IPS DF 6.9 (cell line): Measurements from ENCODE around the gene NHS.

Source experiments
- DNase-seq: peaks from one replicate; pipeline ENCODE4 v3.0.0-alpha.2; 2013; ENCODE audit warnings: low read depth, low spot score
- H3K27ac ChIP-seq: one replicate; pipeline ENCODE4 v1.5.1; 2013; ENCODE audit warnings: low read length, control low read depth
- H3K27me3 ChIP-seq: 2 replicates; pipeline ENCODE4 v1.6.1; 2013; ENCODE audit warnings: mild to moderate bottlenecking, low read length; ENCODE audit not compliant: control insufficient read depth, insufficient read depth
- H3K36me3 ChIP-seq: 2 replicates; pipeline ENCODE4 v1.6.1; 2013; ENCODE audit warnings: low read length; ENCODE audit not compliant: control insufficient read depth, insufficient read depth
- H3K4me1 ChIP-seq: 2 replicates; pipeline ENCODE4 v1.6.1; 2013; ENCODE audit warnings: low read length; ENCODE audit not compliant: control insufficient read depth, insufficient read depth
- H3K4me3 ChIP-seq: 2 replicates; pipeline ENCODE4 v1.5.1; 2013; ENCODE audit warnings: mild to moderate bottlenecking, low read length
- H3K9me3 ChIP-seq: 2 replicates; pipeline ENCODE4 v1.6.1; 2013; ENCODE audit warnings: low read length, inconsistent platforms; ENCODE audit not compliant: control insufficient read depth, insufficient read depth
- WGBS: extraction: QIAGEN DNeasy Blood & Tissue Kit; methylation state at CpG from one replicate; pipeline ENCODE4 v1.1.7; 2013; ENCODE audit warnings: mixed read lengths, missing lambda C conversion rate; ENCODE audit not compliant: insufficient read length, insufficient coverage; 5-methylcytosine and 5-hydroxymethylcytosine counted together

NHS gene

GRCh38 chrX:17674601-17675000, 299.6 kb downstream of the NHS start:
- WGBS = no CpG with 5 or more reads among the region's 2 CpGs
- Histone ChIP-seq H3K9me3 (no peaks in the 10 kb centered on the region), H3K36me3 (no peaks in the 10 kb centered on the region), H3K27me3 (no peaks in the 10 kb centered on the region), H3K4me3 (no peak overlapping the region), H3K27ac (no peak overlapping the region), H3K4me1 (no peaks in the 10 kb centered on the region)
- no peak for DNase-seq

GRCh38 chrX:17679261-17679660, 304.3 kb downstream of the NHS start:
- H3K36me3 ChIP-seq = no peaks in the 10 kb centered on the region
- H3K27ac ChIP-seq = no peak overlapping the region
- no peak overlapping the region for H3K4me3 ChIP-seq

GRCh38 chrX:17679820-17680219, 304.8 kb downstream of the NHS start:
- DNase-seq = no peak
- Histone ChIP-seq H3K4me1 (no peaks in the 10 kb centered on the region), H3K9me3 (no peaks in the 10 kb centered on the region), H3K36me3 (no peaks in the 10 kb centered on the region), H3K27me3 (no peaks in the 10 kb centered on the region), H3K4me3 (no peak overlapping the region), H3K27ac (no peak overlapping the region)
- no CpG with 5 or more reads among the region's 2 CpGs for WGBS

More at GRCh38 chrX:17679261-17679660, 304.3 kb downstream of the NHS start:
- DNase-seq = no peak
- Histone ChIP-seq H3K4me1 (no peaks in the 10 kb centered on the region), H3K9me3 (no peaks in the 10 kb centered on the region), H3K27me3 (no peaks in the 10 kb centered on the region)

- WGBS = no CpG with 5 or more reads among the region's 1 CpG
- H3K4me1 ChIP-seq = no peaks in the 10 kb centered on the region
- no peak for DNase-seq
- no peak overlapping the region for H3K27ac ChIP-seq
- H3K36me3 ChIP-seq = no peaks in the 10 kb centered on the region
- H3K27me3 ChIP-seq = no peaks in the 10 kb centered on the region
- H3K9me3 ChIP-seq = no peaks in the 10 kb centered on the region
- H3K4me3 ChIP-seq = no peak overlapping the region
Observed at GRCh38 chrX:17680732-17681413, 305.9 kb downstream of the NHS start.

- H3K27ac ChIP-seq = no peak overlapping the region
- H3K4me1 ChIP-seq = no peaks in the 10 kb centered on the region
- no peaks in the 10 kb centered on the region for H3K27me3 ChIP-seq
- H3K9me3 ChIP-seq = no peaks in the 10 kb centered on the region
- H3K36me3 ChIP-seq = no peaks in the 10 kb centered on the region
- H3K4me3 ChIP-seq = no peak overlapping the region
- no CpG with 5 or more reads among the region's 2 CpGs for WGBS
- DNase-seq = no peak
Observed at GRCh38 chrX:17682259-17682658, 307.3 kb downstream of the NHS start.

GRCh38 chrX:17685026-17685425, 310.0 kb downstream of the NHS start:
- H3K27ac ChIP-seq = no peak overlapping the region
- no peaks in the 10 kb centered on the region for H3K9me3 ChIP-seq
- no peaks in the 10 kb centered on the region for H3K4me1 ChIP-seq
- WGBS = no CpG with 5 or more reads among the region's 4 CpGs
- H3K4me3 ChIP-seq = no peak overlapping the region
- no peaks in the 10 kb centered on the region for H3K27me3 ChIP-seq
- no peak for DNase-seq
- H3K36me3 ChIP-seq = no peaks in the 10 kb centered on the region

- H3K4me1 ChIP-seq = no peaks in the 10 kb centered on the region
- H3K27ac ChIP-seq = no peak overlapping the region
- DNase-seq = no peak
- no peaks in the 10 kb centered on the region for H3K27me3 ChIP-seq
- H3K4me3 ChIP-seq = no peak overlapping the region
- H3K36me3 ChIP-seq = no peaks in the 10 kb centered on the region
- no CpG with 5 or more reads among the region's 14 CpGs for WGBS
- no peaks in the 10 kb centered on the region for H3K9me3 ChIP-seq
Observed at GRCh38 chrX:17687648-17688047, 312.6 kb downstream of the NHS start.

- no CpG with 5 or more reads among the region's 4 CpGs for WGBS
- Histone ChIP-seq H3K4me1 (peaks cover 2% of the 10 kb centered on the region; the same call in 1 of the 2 replicates), H3K27ac (no peak overlapping the region)
Observed at GRCh38 chrX:17689971-17690409, 315.0 kb downstream of the NHS start.

GRCh38 chrX:17692709-17693346, 317.8 kb downstream of the NHS start:
- Histone ChIP-seq H3K27me3 (no peaks in the 10 kb centered on the region), H3K4me3 (no peak overlapping the region), H3K4me1 (peaks cover 2% of the 10 kb centered on the region; the same call in 1 of the 2 replicates), H3K36me3 (no peaks in the 10 kb centered on the region), H3K9me3 (no peaks in the 10 kb centered on the region), H3K27ac (no peak overlapping the region)
- no CpG with 5 or more reads among the region's 5 CpGs for WGBS
- DNase-seq = no peak

More at GRCh38 chrX:17689971-17690409, 315.0 kb downstream of the NHS start:
- Histone ChIP-seq H3K9me3 (no peaks in the 10 kb centered on the region), H3K4me3 (no peak overlapping the region), H3K36me3 (no peaks in the 10 kb centered on the region), H3K27me3 (no peaks in the 10 kb centered on the region)
- DNase-seq = no peak

- WGBS = no CpG with 5 or more reads among the region's 1 CpG
- no peak for DNase-seq
- no peak overlapping the region for H3K27ac ChIP-seq
- H3K4me3 ChIP-seq = no peak overlapping the region
- no peaks in the 10 kb centered on the region for H3K27me3 ChIP-seq
- H3K36me3 ChIP-seq = no peaks in the 10 kb centered on the region
- no peaks in the 10 kb centered on the region for H3K9me3 ChIP-seq
- peaks cover 2% of the 10 kb centered on the region; the same call in 1 of the 2 replicates for H3K4me1 ChIP-seq
Observed at GRCh38 chrX:17697191-17697590, 322.2 kb downstream of the NHS start.

- DNase-seq = no peak
- Histone ChIP-seq H3K27me3 (no peaks in the 10 kb centered on the region), H3K4me3 (no peak overlapping the region), H3K36me3 (no peaks in the 10 kb centered on the region), H3K9me3 (no peaks in the 10 kb centered on the region), H3K27ac (no peak overlapping the region), H3K4me1 (no peaks in the 10 kb centered on the region)
- WGBS = no CpG with 5 or more reads among the region's 1 CpG
Observed at GRCh38 chrX:17700976-17701375, 326.0 kb downstream of the NHS start.
